T-cell (primary cell): ENCODE results near the gene TSC2. TPM values are rescaled to one million over a fixed set of nuclear protein-coding genes. Genes with fewer than 3 reads are reported as not detected.

Source experiments
- ATAC-seq, 4 experiments: fragments of 200-7000 bp in 3 of 4; fragments of 150-1000 bp in 1 of 4; cut with Tn5 transposase; replicated peaks in 1 of 4; 1 replicate in 3 of 4; 2 replicates in 1 of 4; pipeline ENCODE4 v1.10.0; 2021; ENCODE audit warnings: moderate library complexity in 3 of 4, mild to moderate bottlenecking in 2 of 4, moderate number of reproducible peaks in 1 of 4
- CTCF ChIA-PET, 2 donors: fragments of 300-600 bp; sonication (Branson Sonifier 250); formaldehyde crosslinking; loops; one replicate each; lab custom pipeline; 2022; ENCODE audit warnings: antibody characterized with exemption in 2 of 2; lab: Charles Lee
- POLR2A ChIA-PET, 2 donors: fragments of 300-600 bp; sonication (Branson Sonifier 250); formaldehyde crosslinking; loops; one replicate each; lab custom pipeline; 2022; ENCODE audit warnings: antibody characterized with exemption in 2 of 2; lab: Charles Lee
- DNase-seq, 35 experiments: peaks; one replicate each; pipeline versions ENCODE4 v3.0.0 to v3.0.0-alpha.2; 2013 to 2023
- H3K27ac ChIP-seq: one replicate; pipeline ENCODE4 v1.5.1; 2013; ENCODE audit warnings: low read length
- H3K27me3 ChIP-seq, 2 experiments: replicated peaks in 1 of 2; 1 replicate in 1 of 2; 2 replicates in 1 of 2; pipeline versions ENCODE4 v1.6.1 to v1.7.0; 2013; ENCODE audit warnings: low read length in 1 of 2, mixed read lengths in 1 of 2; ENCODE audit not compliant: control insufficient read depth in 2 of 2, insufficient read depth in 2 of 2; ENCODE audit errors: extremely low read depth in 1 of 2
- H3K36me3 ChIP-seq, 2 donors: 1 replicate in 1 of 2; 2 replicates in 1 of 2; pipeline versions ENCODE4 v1.6.1 to v1.7.0; 2013; ENCODE audit warnings: low read length in 1 of 2; ENCODE audit not compliant: control insufficient read depth in 2 of 2, insufficient read depth in 1 of 2; ENCODE audit errors: extremely low read depth in 1 of 2
- H3K4me1 ChIP-seq, 2 experiments: 1 replicate in 1 of 2; 2 replicates in 1 of 2; pipeline versions ENCODE4 v1.6.1 to v1.7.0; 2013; ENCODE audit warnings: low read length in 2 of 2, mixed read lengths in 1 of 2; ENCODE audit not compliant: insufficient read depth in 2 of 2, control insufficient read depth in 1 of 2; ENCODE audit errors: extremely low read depth in 1 of 2
- H3K4me3 ChIP-seq, 2 donors: 1 replicate in 1 of 2; 2 replicates in 1 of 2; pipeline versions ENCODE4 v1.5.1 to v1.7.0; 2013; ENCODE audit warnings: mild to moderate bottlenecking in 2 of 2, low read length in 1 of 2, moderate library complexity in 1 of 2; ENCODE audit not compliant: control insufficient read depth in 1 of 2; ENCODE audit errors: extremely low read depth in 1 of 2
- H3K9me3 ChIP-seq: 2 replicates; pipeline ENCODE4 v1.7.0; 2013
- H3K27ac Mint-ChIP-seq, 2 donors: one replicate each; pipeline ENCODE4 v1.8.0; 2020 to 2021; ENCODE audit warnings: mild to moderate bottlenecking in 2 of 2, mixed read lengths in 2 of 2
- H3K27me3 Mint-ChIP-seq, 2 donors: one replicate each; pipeline ENCODE4 v1.8.0; 2021 to 2022; ENCODE audit warnings: mixed read lengths in 2 of 2
- H3K36me3 Mint-ChIP-seq: one replicate; pipeline ENCODE4 v1.8.0; 2021; ENCODE audit warnings: mixed read lengths
- H3K4me1 Mint-ChIP-seq, 3 donors: one replicate each; pipeline ENCODE4 v1.8.0; 2020 to 2022; ENCODE audit warnings: mixed read lengths in 3 of 3, mild to moderate bottlenecking in 1 of 3
- H3K4me3 Mint-ChIP-seq, 3 donors: one replicate each; pipeline ENCODE4 v1.8.0; 2020 to 2022; ENCODE audit warnings: mild to moderate bottlenecking in 3 of 3, mixed read lengths in 3 of 3, moderate library complexity in 3 of 3
- H3K9me3 Mint-ChIP-seq, 3 donors: one replicate each; pipeline ENCODE4 v1.8.0; 2020 to 2022; ENCODE audit warnings: mixed read lengths in 3 of 3
- WGBS: methylation state at CpG from one replicate; pipeline ENCODE4 v1.1.5; 2013; ENCODE audit warnings: missing lambda C conversion rate; ENCODE audit not compliant: insufficient coverage; 5-methylcytosine and 5-hydroxymethylcytosine counted together
- total RNA-seq, 35 experiments: library from RNA in 6 of 35; stranded (reverse) in 6 of 35; fragments of 120-200 nt in 1 of 35; gene quantifications; one replicate each; pipeline versions ENCODE4 v1.2.1 to v1.2.4 and lab custom pipeline; 2013 to 2026

The TSC2 gene
- total RNA-seq, 5 donors from 2014 or later (not counting 1 experiment from before 2014, with no cell fraction given), result 134 to 181 (median 161) TPM

DNA sequence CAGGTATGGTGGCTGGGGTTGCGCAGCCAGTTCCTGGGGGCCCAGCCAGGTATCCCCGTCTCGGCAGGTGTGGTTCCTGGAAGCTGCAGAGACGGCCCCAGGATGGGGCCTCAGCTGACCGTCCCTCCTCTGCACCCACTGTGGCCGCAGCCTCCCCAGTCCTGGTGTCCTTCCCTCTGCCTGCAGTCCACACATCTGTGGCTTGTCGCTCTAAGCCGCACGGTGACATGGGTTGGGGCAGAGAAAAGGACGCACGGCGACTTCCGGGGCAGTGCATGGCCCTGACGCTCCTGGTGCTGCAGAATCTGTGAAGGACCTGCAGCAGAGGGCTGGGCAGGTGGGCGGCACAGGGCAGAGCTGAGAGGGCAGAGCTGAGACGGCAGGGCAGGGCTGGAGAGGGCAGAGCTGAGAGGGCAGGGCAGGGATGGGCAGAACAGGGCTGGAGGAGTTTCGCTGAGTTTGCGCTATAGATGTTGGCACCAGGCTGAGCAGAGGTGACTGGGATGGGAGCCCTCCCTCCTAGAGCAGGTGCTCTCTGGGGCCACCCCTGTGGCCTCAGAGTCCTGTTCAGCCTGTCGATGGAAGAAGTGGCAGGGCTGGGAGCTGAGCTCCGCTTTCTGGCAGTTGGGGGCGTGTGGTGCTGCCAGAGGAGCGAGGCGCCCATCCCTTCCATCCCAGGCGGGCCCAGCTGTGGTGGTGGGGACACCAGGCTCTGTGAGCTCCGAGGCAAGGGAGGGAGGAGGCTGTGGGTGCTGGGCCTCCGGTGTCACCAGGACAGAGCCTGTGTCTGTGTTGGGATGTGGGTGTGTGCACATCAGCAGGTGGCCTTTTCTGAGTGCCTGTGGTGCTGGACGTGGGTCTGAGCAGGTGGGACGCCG, 23.0 kb downstream of the TSC2 start:
- no peak for DNase-seq
- no peaks in the 10 kb centered on the region for H3K27me3 Mint-ChIP-seq
- H3K9me3 ChIP-seq, result no peaks in the 10 kb centered on the region
- CTCF ChIA-PET, result no interaction called here
- WGBS, result 98% methylated on average over 24 of the region's 29 CpGs
- ATAC-seq, result no peak
- H3K27ac ChIP-seq, result no peak overlapping the region
- no peaks in the 10 kb centered on the region for H3K27me3 ChIP-seq
- H3K36me3 ChIP-seq, result peaks cover 42 to 60% of the 10 kb centered on the region in 2 donors
- no peak overlapping the region for H3K27ac Mint-ChIP-seq
- no peak overlapping the region for H3K4me3 ChIP-seq
- H3K4me1 ChIP-seq, result no peaks in the 10 kb centered on the region
- POLR2A ChIA-PET, result no interaction called here
- no peak overlapping the region for H3K4me3 Mint-ChIP-seq
- no peaks in the 10 kb centered on the region for H3K4me1 Mint-ChIP-seq
- peaks cover 32% of the 10 kb centered on the region for H3K36me3 Mint-ChIP-seq
- H3K9me3 Mint-ChIP-seq, result no peaks in the 10 kb centered on the region

DNA sequence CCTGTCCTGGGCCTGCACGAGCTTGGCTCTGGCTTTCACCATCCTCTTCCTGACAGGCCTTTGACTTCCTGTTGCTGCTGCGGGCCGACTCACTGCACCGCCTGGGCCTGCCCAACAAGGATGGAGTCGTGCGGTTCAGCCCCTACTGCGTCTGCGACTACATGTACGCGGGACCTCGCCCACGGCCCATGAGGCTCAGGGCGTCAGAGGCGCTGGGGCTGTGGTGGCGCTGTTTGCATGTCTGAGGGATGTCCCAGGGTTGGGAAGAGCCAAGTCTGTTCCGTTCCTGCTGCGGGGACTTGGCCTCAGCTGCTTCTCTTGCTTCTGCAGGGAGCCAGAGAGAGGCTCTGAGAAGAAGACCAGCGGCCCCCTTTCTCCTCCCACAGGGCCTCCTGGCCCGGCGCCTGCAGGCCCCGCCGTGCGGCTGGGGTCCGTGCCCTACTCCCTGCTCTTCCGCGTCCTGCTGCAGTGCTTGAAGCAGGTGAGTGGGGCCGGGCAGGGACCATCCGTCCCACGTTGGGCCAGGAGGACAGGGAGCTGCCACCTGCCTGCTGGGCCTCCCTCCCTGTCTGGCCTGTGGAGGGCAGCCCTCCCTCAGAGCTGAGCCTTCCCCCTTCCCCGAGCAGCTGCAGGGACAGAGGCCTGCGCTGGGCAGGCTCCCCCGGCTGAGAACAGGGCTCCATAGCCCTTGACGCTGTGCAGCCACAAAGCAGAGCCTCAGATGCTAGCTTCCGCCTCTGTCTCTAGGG, 23.8 kb downstream of the TSC2 start:
- H3K4me3 Mint-ChIP-seq, result no peak overlapping the region
- Histone ChIP-seq H3K4me1 (no peaks in the 10 kb centered on the region), H3K27me3 (no peaks in the 10 kb centered on the region), H3K27ac (no peak overlapping the region), H3K36me3 (peaks cover 39 to 60% of the 10 kb centered on the region in 2 donors), H3K9me3 (no peaks in the 10 kb centered on the region), H3K4me3 (no peak overlapping the region)
- ChIA-PET POLR2A (no interaction called here), CTCF (no interaction called here)
- DNase-seq (peak in 1 of 35 experiments; percentile 15), ATAC-seq (no peak)
- H3K27me3 Mint-ChIP-seq, result no peaks in the 10 kb centered on the region
- H3K27ac Mint-ChIP-seq, result no peak overlapping the region
- no peaks in the 10 kb centered on the region for H3K9me3 Mint-ChIP-seq
- WGBS, result 93% methylated on average over 33 of the region's 34 CpGs
- peaks cover 26% of the 10 kb centered on the region for H3K36me3 Mint-ChIP-seq
- no peaks in the 10 kb centered on the region for H3K4me1 Mint-ChIP-seq

DNA sequence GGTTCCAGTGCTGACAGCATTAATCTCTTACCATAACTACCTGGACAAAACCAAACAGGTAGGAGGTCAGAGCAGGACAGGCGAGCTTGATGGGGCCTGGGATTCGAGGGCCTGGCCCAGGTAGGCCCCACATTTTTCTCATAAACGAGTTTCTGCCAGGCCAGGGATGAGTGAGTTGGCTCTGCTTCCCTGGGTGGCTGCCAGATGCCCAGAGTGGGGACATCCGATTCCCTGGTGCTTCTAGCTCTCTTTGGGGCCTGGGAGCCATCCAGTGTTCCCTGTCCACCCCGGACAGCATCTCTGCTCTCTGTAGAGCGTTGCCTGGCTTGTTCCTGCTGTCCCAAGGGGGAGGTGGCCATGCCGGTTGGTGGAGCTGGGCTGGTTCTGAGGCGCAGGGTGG, 25.1 kb downstream of the TSC2 start:
- Histone ChIP-seq H3K9me3 (no peaks in the 10 kb centered on the region), H3K36me3 (peaks cover 39 to 65% of the 10 kb centered on the region in 2 donors), H3K4me1 (no peaks in the 10 kb centered on the region), H3K27ac (no peak overlapping the region), H3K4me3 (no peak overlapping the region), H3K27me3 (no peaks in the 10 kb centered on the region)
- Mint-ChIP-seq H3K27ac (no peak overlapping the region), H3K4me1 (no peaks in the 10 kb centered on the region), H3K27me3 (no peaks in the 10 kb centered on the region), H3K9me3 (no peaks in the 10 kb centered on the region), H3K4me3 (no peak overlapping the region), H3K36me3 (peaks cover 27% of the 10 kb centered on the region)
- 91% methylated on average over 8 of the region's 8 CpGs for WGBS
- DNase-seq (no peak), ATAC-seq (no peak)
- ChIA-PET POLR2A (no interaction called here), CTCF (no interaction called here)

DNA sequence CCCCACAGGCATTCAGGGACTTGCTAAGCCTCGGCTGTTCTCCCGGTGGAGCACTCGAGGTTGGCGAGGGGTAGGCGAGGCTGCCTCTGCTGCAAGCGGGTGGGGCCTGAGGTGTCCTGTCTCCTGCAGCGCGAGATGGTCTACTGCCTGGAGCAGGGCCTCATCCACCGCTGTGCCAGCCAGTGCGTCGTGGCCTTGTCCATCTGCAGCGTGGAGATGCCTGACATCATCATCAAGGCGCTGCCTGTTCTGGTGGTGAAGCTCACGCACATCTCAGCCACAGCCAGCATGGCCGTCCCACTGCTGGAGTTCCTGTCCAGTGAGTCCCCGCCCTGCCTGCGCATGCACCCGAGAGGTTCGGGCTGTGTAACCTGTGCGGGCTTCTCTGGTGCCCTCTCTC, 26.3 kb downstream of the TSC2 start:
- Mint-ChIP-seq H3K9me3 (no peaks in the 10 kb centered on the region), H3K36me3 (peaks cover 20% of the 10 kb centered on the region), H3K4me3 (no peak overlapping the region), H3K4me1 (no peaks in the 10 kb centered on the region), H3K27me3 (no peaks in the 10 kb centered on the region), H3K27ac (no peak overlapping the region)
- no peak overlapping the region for H3K27ac ChIP-seq
- 97% methylated on average over 20 of the region's 20 CpGs for WGBS
- no peaks in the 10 kb centered on the region for H3K9me3 ChIP-seq
- ChIA-PET POLR2A (no interaction called here), CTCF (no interaction called here)
- no peaks in the 10 kb centered on the region for H3K4me1 ChIP-seq
- DNase-seq, result no peak
- no peaks in the 10 kb centered on the region for H3K27me3 ChIP-seq
- no peak overlapping the region for H3K4me3 ChIP-seq
- peaks cover 35 to 63% of the 10 kb centered on the region in 2 donors for H3K36me3 ChIP-seq
- no peak for ATAC-seq

DNA sequence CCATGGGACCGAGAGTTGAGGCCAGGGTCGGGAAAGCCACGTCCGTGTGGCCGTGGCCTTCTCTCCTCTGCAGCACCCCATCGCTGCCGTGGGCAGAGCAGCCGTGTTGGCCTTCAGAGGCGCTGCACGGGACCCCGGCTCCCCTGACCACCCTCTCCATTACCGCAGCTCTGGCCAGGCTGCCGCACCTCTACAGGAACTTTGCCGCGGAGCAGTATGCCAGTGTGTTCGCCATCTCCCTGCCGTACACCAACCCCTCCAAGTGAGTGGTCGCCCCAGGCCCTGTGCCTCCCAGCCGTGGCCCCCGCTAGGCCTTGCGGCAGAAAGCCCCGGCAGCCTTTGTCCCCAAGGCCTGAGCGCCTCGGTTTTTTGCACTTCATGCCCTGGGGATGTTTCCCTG, 27.8 kb downstream of the TSC2 start:
- WGBS, result 99% methylated on average over 24 of the region's 24 CpGs
- Histone ChIP-seq H3K36me3 (peaks cover 28 to 65% of the 10 kb centered on the region in 2 donors), H3K27me3 (no peaks in the 10 kb centered on the region), H3K9me3 (no peaks in the 10 kb centered on the region), H3K27ac (no peak overlapping the region), H3K4me1 (no peaks in the 10 kb centered on the region), H3K4me3 (no peak overlapping the region)
- Mint-ChIP-seq H3K4me1 (no peaks in the 10 kb centered on the region), H3K36me3 (peaks cover 14% of the 10 kb centered on the region), H3K9me3 (no peaks in the 10 kb centered on the region), H3K4me3 (no peak overlapping the region), H3K27me3 (no peaks in the 10 kb centered on the region), H3K27ac (no peak overlapping the region)
- ChIA-PET CTCF (no interaction called here), POLR2A (no interaction called here)
- ATAC-seq, result no peak
- DNase-seq, result no peak

DNA sequence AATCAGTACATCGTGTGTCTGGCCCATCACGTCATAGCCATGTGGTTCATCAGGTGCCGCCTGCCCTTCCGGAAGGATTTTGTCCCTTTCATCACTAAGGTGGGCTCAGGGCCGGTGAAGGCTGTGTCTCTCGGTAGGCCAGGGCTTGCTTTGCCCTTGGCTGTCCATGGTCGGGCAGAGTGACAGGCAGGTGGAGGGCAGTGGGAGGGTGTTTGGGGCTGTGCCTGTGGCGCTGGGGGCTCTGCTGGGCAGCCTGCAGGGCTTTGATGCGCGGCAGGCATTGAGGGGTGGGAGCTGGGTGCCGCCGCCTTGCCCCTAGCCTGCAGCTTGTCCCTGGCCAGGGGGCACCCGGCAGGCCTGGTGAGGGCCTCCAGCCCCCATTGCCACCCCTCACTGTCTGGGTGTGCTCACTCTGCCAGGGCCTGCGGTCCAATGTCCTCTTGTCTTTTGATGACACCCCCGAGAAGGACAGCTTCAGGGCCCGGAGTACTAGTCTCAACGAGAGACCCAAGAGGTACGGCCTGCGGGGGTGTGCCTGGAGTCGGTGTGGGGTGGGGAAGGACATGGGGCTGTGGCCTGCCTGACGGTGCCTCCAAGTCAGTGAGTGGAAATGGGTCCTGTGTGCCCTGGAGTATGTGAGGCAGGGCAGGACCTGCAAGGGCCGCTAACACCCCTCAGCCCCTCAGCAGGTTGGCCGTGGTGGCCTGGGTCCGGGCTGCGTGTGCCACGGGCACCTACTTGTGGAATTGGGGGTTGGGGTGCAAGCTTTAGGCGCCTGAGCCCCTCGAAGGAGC, 28.5 kb downstream of the TSC2 start:
- peaks cover 26 to 64% of the 10 kb centered on the region in 2 donors for H3K36me3 ChIP-seq

More for the DNA sequence above, 28.5 kb downstream of the TSC2 start:
- Mint-ChIP-seq H3K9me3 (no peaks in the 10 kb centered on the region), H3K27ac (no peak overlapping the region), H3K4me1 (no peaks in the 10 kb centered on the region), H3K4me3 (no peak overlapping the region), H3K27me3 (no peaks in the 10 kb centered on the region), H3K36me3 (peaks cover 14% of the 10 kb centered on the region)
- ChIA-PET POLR2A (no interaction called here), CTCF (no interaction called here)
- 94% methylated on average over 23 of the region's 28 CpGs for WGBS
- no peaks in the 10 kb centered on the region for H3K27me3 ChIP-seq
- H3K4me1 ChIP-seq, result no peaks in the 10 kb centered on the region
- no peak for ATAC-seq
- H3K4me3 ChIP-seq, result no peak overlapping the region
- H3K27ac ChIP-seq, result no peak overlapping the region
- no peak for DNase-seq
- H3K9me3 ChIP-seq, result no peaks in the 10 kb centered on the region
